ENCODE results near the gene HSPD1.

Gene HSPD1

DNA sequence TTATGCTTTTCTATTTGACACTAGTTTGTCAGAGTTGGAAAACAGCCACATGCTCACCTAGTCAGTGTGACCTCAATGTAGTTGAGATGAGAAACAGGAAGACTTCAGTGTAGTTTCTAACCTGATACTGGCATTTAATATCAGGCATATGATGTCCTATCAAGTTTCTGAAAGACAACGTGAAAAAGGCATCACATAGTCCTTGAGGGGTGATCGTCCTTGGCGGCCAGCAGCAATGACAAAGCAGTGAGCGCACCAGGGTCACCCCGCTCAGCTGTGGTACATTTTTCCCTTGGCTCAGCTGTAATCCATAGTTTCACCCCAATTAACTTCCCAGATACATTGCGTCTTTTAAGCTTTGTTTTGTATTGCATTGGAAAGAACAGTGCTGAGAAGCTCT, 4.9 kb upstream of the HSPD1 start:
- DNase-seq (ENCODE audit: insufficient read length, low spot score) (no peak), FAIRE-seq (no peak)

DNA sequence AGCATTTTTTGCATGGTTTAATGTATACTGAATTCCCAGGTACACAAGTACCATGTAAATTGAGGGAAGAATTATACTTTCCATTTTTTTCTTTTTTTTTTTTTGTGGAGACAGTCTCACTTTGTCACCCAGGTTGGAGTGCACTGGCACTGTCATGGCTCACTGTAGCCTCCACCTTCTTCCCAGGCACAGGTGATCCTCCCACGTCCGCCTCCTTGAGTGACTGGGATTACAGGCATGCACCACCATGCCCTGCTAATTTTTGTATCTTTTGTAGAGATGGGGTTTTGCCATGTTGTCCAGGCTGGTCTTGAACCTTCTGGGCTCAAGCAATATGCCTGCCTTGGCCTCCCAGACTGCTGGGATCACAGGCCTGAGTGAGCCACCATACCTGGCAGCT, 4.4 kb upstream of the HSPD1 start:
- FAIRE-seq, result no peak

More for the DNA sequence above, 4.9 kb upstream of the HSPD1 start:
- TF ChIP-seq, protein P1, sequence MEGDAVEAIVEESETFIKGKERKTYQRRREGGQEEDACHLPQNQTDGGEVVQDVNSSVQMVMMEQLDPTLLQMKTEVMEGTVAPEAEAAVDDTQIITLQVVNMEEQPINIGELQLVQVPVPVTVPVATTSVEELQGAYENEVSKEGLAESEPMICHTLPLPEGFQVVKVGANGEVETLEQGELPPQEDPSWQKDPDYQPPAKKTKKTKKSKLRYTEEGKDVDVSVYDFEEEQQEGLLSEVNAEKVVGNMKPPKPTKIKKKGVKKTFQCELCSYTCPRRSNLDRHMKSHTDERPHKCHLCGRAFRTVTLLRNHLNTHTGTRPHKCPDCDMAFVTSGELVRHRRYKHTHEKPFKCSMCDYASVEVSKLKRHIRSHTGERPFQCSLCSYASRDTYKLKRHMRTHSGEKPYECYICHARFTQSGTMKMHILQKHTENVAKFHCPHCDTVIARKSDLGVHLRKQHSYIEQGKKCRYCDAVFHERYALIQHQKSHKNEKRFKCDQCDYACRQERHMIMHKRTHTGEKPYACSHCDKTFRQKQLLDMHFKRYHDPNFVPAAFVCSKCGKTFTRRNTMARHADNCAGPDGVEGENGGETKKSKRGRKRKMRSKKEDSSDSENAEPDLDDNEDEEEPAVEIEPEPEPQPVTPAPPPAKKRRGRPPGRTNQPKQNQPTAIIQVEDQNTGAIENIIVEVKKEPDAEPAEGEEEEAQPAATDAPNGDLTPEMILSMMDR (IDR thresholded peaks at IDR 0.05; ENCODE audit: insufficient read depth, missing control alignments), result no peak

DNA sequence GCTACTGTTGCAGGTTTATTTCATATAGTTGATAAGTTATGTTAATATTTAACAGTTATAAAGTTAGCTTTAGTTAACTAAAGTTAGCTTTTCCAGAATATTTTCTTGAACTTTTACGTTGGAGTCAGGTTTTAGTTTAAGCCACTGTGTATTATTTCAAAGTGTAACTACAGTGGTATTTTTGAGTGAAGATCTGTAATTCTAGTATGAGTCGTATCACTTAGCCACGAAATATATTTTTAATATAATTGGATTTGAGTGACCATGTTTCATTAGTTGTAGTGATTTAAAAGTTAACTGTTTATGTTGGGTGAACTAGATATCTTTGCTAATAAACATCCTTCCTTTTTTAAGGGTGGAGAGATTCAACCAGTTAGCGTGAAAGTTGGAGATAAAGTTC, 3.0 kb upstream of the HSPD1 start:
- DNase-seq (ENCODE audit: insufficient read length, low spot score) (no peak), FAIRE-seq (no peak)
- TF ChIP-seq, protein P1 (IDR thresholded peaks at IDR 0.05; ENCODE audit: insufficient read depth, missing control alignments), result no peak

More for the DNA sequence above, 4.4 kb upstream of the HSPD1 start:
- TF ChIP-seq, protein P1 (IDR thresholded peaks at IDR 0.05; ENCODE audit: insufficient read depth, missing control alignments), result no peak
- no peak for DNase-seq (ENCODE audit: insufficient read length, low spot score)

DNA sequence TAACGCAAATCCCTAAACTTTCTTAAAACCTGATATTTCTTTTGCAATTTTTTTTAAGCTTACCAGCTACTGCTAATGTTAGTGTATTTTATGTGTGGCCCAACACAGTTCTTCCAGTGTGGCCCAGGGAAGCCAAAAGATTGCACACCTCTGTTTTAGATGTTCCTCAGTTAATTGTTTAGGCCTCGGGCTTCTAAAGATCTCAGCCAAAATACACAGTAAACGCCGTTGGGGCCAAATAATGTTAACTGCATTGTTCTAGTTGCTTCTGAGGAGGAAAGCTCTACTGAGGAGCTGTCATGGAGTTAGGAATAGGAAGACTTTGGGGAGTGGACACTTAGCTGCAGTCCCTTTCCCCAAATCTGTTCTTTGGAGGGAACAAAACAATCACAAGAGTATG, 2.6 kb upstream of the HSPD1 start:
- TF ChIP-seq, protein P1 (IDR thresholded peaks at IDR 0.05; ENCODE audit: insufficient read depth, missing control alignments), result no peak
- FAIRE-seq (no peak), DNase-seq (ENCODE audit: insufficient read length, low spot score) (no peak)

DNA sequence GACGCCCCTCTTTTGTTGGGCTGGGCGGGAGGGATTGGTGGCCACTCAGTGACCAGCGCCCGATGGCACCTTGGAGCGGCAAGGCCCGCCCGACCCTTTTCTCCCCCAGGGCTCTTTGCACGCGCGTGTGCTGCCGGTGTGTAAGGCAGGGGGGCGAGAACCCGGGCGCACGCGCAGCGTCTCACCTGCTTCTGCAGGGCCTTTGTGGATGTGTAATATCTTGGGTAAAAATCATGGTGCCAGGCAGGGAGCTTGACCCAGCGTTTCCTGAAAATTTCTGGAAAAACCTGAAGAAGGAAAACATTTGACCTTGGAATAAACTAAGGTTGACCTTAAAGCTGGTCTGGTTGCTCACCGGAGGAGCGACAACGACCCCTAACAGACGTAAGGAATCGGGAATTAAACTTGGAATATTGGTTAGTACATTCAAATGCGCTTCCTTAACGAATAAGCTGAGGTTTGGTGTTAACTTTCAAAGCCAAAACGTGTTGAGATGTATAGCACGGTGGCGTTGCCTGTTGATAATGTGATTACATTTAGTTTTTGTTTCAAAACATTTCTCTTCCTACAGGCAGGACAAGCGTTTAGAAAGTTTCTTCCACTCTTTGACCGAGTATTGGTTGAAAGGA, 977 bp upstream of the HSPD1 start:
- DNase-seq (ENCODE audit: insufficient read length, low spot score), result no peak
- no peak for FAIRE-seq
- TF ChIP-seq, protein P1 (IDR thresholded peaks at IDR 0.05; ENCODE audit: insufficient read depth, missing control alignments), result no peak

DNA sequence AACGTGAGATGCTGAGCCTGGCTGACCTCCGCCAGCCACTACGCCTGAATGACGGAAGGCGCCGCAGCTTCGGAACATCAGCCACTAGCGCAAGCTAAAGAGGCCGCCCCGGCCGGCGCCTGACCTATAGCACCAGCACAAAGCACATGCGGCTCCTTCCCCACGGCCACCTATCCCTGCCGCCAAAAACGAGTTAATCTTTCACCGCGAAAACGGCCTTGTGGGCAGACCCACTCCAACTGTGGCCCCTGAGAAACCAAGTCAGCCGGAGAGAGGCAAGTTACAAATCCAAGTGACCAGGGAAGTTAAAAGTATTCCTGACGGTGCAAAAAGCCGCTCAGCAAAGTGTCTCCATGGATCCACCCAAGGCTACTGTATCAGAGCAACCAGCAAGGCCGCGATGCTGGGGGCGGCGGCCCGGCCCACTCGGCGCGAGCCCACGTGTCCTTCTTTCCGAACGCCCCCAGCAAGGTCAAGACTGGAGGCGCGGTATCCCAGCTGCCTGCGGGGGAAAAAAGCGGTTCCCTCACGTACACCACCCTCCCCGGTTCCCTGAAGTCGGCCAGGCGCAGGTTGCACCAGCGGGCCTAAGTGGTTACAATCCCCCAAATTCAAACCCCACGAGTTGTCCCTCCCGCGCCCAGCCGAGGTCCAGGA, 575 bp downstream of the HSPD1 start:
- FAIRE-seq, result no peak
- TF ChIP-seq, protein P1 (IDR thresholded peaks at IDR 0.05; ENCODE audit: insufficient read depth, missing control alignments), result no peak
- DNase-seq (ENCODE audit: insufficient read length, low spot score), result no peak
